ENCODE data around the gene IGF2BP3.
"Not testable (repeated sequence)": the region's sequence is repeated elsewhere in the genome, so short reads cannot be mapped to it uniquely, and the experiment has no call there.

Gene IGF2BP3

DNA sequence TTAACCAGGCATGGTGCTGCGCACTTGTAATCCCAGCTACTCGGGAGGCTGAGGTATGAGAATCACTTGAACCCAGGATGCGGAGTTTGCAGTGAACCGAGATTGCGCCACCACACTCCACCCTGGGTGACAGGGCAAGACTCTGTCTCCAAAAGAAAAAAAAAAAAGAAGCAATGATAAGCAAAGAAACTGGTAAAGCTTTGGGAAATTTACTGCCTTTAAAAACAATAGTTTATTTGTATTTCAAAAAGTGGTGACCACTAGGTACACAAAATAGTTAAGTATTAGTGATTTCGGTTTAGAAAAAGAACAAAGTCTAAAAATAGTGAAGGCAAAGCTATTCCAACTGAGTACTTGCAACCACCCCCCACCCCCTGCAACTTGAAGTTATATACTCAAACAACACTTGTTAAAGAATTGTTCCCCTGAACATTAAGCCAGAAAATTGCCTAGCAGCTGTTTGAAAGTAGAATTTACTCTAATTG, 133.4 kb downstream of the IGF2BP3 start:
- no peak for DNase-seq

DNA sequence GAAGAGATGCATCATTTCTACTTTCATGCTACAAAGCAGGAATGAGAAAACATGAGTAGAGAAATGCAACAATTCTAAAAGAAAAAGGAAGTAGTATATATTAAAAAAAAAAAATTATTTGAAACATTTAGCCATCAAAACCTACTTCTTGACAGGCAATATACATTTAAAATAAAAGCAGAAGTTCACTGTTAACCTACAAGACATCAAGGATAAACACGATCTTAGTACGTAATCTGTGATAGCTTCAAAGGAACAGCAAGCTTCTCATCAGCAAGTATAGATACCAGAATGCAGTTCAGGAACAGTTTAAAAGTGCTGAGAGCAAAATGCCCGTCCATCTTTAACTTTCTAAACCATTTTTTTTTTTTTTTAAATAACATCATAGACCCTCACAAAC, 134.2 kb downstream of the IGF2BP3 start:
- no peak for DNase-seq

DNA sequence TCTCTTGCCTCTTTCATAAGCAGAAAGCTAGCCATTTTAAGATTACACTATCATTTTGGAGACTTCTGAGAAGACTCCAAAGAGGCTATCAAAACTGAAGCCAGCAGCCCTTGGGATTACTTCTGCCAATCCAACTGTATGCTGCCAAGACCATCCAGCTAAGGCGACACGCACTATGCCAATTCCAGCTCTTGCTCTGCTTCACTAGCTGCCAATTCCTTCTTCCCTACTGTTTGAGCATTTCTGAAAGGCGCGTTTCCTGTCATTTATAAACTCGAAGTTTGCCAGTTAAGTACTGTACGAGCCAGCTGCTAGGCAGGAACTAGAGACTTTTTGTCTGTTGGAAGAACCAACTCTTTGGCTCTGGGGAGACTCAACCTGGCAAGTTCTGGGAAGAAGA, 134.7 kb downstream of the IGF2BP3 start:
- no peak for DNase-seq

DNA sequence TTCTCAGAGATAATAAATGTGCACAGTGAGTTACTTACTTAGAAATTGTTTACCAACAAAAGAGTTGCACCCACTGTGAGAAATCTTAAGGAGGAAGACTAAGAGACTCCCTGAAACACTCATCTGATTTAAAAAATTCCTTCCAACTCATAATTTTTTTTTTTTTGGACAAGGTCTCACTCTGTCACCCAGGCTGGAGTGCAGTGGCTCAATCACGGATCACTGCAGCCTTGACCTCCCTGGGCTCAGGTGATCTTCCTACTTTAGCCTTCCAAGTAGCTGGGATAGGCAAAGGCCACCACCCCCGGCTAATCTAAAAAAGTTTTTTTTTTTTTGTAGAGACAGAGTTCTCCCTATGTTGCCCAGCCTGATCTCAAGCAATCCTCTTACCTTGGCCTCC, 135.2 kb downstream of the IGF2BP3 start:
- DNase-seq = no peak

DNA sequence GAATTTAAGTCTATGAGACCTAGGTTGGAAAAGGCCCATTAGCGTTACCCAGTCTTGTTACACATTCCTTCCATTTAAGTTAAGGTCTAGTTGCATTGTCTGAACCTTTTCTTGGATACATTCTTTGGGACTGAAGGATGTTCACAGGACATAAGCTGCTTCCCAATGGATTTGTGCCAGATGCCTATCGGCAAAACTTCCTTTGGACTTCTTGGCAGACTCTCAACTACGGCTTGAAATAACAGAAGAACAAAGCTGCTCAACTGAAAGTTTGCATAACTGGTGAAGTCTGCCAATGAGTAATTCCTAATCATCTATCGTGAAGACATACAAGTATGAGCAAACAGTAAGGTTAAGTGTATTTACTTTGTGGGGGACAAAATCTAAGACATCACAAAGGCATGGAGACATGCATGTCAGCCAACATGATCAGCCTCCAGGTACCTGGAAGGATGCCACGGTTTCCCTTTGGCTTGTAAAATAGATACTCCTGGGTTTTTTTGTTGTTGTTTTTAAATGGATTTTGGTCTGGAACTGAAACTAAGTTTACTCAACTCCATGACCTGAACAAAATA, 135.7 kb downstream of the IGF2BP3 start:
- no peak for DNase-seq

DNA sequence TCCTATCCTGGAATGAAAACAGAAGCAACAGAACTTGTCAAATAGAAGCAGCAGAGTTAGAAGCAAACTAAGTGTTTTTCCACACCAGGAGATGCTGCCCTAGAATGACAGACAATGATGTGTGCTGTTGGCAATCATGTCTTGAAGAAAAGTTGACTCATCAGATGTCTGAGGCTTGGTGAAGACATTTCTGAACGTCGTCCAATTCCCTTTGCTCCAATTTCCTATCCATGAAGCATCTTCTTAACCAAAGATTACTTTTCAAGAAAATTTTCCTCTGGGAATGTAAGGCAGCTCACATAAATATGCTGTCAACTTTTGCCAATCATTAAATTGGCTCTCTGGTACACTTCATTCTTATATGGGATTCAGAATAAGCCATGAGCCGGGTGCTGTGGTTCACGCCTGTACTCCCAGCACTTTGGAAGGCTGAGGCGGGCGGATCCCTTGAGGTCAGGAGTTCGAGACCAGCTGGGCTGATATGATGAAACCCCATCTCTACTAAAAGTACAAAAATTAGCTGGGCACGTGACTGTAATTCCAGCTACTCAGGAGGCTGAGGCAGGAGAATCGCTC, 136.5 kb downstream of the IGF2BP3 start:
- DNase-seq = no peak

DNA sequence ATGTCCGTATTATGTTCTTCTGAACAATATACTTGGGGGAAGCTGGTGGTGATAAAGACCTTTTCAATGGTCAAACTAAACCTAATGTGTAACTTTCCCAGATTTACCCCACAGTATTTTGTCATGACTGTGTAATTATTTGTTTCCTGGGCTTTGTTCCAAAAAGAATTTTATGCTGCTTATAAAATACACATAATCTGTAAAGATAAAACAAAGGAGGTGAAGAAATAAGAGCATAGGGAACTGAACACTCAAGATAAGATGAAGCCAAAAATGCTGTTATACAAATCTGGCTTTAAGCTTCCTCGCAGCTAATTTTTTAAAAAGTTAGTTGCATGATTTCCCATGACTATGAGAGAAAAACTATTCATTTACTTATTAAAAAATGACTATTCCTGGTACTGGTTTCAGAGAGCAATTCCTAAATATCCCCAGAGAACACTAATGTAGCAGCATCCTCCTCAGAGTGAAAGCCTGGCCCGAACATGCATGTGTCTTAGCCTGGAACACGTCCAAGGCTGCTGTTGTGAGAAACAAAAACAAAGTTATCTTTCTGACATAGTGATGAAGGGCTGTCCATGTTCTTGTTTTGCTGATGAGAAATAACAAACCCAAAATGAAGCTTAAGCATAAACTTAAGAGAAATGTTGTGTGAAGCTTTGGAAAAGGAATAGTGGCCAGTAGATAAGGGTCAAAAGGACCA, 137.2 kb downstream of the IGF2BP3 start:
- DNase-seq = no peak

DNA sequence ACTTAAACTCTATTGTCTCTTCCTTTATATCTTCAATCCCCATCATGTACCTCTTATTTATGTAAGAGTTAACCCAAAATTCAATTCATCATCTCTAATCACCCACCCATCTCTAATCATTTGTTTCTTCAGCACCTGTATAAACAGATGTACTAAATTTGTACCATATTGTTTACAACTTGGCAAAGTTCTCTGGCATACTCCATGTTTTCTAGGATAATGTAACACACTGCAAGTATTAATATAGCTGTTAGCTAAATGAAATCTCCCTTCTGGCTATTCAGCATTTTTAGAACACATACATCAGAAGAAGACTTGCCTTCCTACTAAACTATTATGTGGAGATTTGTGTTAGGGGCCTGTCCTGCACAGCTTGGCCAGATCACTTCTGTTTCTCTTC, 138.1 kb downstream of the IGF2BP3 start:
- DNase-seq = no peak

DNA sequence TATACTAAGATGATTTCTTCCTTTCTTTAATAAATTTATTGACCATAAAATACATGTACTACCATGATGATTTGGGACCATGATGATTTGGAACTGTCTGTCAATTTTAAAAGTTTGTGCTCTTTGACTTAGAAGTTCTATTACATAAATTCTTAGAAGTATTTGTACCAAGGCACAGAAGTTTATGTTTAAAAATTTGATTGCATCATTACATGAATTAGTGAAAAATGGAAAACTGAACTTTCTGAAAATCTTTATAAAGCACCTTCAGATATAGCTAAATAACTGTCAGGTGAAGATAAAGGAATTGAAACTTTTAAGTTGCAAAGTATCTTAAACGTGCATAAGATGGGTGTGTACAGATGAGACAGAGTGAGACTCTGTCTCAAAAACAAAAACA, 139.2 kb downstream of the IGF2BP3 start:
- DNase-seq = no peak

DNA sequence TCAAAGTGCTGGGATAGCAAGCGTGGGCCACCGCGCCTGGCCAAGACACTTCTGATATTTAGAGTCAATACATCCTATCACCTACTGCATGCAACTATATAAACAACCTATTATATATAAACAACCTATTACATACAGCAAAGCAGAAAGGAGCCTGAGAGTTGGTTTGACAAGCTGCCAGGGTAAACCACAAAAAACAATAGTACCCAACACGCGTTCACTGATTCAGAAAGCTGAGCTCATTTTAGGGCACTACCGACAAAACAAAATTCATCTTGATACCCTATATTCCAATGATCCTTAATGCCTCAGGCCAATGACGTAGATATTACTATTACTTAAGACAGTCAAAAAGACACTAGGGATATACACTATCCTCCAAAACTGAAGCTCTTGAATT, 154.9 kb downstream of the IGF2BP3 start:
- DNase-seq = no peak

DNA sequence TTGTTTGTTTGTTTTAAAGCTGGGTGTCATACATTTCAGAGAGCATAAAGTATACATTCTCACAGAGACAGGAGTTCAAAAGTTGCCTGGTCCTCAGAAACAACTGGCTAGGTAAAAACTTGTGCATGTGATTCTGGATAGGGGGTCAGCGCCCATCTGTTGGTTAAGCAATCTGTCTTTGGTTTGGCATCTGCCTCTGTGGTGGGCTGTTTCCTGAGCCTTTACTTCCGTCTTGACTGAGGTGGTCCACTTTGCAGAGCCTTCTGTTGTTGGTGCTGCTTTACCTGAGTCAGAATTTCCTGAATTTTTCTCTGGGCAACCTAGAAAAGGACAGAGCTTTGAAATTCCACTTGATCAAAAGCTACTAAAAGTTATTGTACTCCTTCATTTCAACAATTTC, 158.2 kb downstream of the IGF2BP3 start:
- not testable (repeated sequence) for DNase-seq

DNA sequence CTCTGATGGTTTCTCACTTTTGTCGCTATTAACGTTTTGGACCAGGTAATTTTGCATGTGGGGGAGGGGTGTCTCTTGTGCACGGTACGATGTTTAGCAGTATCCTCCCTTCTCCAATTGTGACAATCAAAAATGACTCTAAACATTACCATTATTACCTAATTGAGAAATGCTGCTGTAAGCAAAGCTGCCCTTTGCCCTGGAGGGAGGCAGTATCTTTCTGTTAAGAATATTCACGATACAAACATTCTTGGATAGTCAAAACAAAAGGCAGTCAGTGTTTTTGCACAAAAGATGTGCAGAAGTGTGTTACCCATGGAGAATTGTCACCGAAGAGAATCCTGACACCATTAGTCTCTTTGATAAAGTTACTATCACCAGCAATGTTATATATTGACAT, 161.5 kb downstream of the IGF2BP3 start:
- DNase-seq = no peak

DNA sequence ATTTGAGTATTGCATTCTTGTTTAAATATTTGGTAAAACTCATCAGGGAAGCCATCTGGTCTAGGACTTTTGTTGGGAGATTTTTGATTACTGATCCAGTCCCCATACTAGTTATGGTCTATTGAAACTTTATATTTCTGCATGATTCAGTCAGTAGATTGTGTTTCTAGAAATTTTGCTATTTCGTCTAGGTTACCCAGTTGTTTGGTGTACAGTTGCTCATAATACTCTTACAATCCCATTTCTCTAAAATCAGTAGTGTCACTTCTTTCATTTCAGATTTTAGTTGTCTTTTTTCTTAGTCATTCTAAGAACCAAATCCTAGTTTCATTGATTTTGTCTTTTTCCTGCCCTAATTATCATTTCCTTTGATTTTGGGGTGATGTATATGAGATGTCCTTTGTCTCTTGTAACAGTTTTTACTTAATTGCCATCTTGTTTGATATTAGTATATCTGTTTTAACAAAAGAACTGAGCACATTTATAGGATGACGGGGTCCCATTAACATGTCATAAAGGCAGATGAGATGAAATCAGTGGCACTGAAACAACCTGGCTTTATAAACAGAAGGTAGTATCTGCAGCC, 163.3 kb downstream of the IGF2BP3 start:
- DNase-seq = no peak

DNA sequence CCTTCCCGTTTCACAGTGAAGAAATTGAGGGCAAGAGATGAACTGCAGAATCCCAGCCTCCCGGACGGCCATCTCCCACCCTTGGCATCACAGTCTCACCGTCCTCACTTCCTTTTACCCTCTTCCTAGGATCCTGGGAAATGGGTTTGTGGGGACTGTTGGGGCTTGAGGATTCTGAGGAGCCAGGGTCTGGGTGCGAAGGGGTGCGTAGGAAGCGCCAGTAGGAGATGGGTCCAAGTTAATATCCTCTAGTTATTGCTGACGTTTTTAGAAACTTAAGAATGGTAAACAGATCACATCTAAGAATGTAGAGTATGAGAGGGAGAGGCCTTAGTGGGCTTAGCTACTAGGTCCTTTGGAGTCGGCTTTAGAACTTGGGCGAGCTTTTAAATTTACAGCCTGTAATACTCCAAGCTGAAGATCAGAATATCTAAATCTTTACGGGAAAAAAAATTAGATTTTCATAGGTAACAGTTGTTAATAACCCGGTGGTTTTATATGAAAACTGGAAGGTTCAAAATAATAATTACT, 170.5 kb downstream of the IGF2BP3 start:
- no peak for DNase-seq

DNA sequence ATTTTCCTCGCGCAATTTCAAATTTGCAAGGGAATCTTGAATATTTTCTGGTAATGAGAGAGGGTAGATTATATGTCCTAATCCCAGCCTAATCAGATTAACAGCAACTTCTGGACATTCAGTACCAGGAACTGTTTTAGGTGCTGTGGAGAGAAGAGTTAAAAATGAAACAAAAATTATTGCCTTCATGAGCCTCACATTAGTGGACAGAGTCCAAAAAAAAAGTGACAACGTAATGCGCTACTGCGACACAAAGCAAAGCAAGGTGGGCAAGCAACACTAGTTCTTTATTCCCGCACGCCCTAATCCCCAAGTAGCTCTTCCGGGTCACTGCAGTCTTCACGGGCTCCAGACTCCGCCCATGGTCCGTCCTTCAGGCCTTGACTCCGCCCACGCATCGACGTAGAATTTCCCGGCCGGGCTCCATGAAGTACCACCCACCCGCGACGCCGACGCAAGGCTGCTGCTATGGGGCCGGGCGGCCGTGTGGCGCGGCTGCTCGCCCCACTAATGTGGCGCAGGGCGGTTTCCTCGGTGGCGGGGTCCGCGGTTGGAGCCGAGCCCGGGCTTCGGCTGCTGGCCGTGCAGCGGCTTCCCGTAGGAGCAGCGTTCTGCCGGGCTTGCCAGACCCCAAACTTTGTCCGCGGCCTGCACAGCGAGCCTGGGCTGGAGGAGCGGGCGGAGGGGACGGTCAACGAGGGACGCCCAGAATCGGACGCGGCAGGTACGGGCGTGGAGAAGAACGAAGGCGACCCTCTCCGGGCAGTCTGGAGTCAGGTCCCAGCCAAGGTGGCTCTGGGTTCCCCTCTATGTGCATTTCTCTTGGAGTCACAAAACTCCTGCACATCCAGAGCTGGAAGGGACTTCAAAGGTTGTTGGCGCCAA, 171.2 kb downstream of the IGF2BP3 start, which contains the start of gene MALSU1:
Gene MALSU1, plus strand, starts transcription at position 455 of the 885 bp plus-strand sequence. Its CDS starts 14 bp downstream, at position 469.
- DNase-seq = peak; percentile 97

DNA sequence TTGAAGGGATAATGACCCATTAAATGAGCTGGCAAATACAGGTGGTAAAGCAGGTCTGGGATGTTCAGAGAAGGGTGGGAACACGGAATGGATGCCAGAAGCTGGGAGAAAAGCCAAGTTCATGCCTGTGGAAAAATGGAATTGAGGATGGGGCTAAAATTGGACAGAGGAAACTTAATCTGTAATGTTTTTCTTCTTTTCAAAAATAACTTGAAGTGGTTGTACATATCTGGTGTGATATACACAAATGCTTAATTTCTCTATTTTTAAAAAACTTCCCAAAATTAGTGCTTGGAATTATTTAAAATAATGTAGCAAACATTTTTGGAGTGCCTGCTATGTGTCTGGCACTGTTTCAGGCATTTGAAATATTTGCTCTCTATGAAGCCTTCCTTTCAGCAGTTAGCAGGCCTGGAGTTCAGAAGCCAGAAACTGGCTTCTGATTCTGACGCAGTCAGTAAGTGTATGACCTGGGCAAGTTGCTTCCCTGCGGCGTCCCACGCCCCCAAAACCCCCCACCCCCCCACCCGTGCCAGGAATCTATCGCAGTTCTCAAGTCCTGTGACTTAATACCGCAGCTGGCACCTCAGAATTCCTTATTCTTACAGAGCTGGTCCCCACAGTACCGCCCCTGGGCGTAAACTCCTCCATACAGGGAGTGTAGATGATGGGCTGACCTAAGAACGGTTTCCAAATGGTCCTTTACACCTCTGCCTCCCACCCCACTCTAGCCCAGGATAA, 172.0 kb downstream of the IGF2BP3 start:
- DNase-seq = no peak

DNA sequence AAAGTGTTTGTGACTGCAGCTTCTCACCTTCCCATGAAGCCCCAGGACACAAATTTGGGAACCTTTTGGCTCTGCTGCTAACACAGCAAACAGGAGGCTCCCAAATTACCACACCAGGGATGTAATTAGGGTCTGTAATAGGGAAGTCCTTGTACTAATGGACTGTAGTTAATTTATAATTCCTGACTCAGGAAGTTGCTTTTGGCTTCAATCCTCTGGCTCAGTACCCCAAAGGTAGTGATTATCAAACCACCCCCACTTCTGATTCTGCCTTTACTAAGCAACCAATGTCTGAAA, 174.9 kb downstream of the IGF2BP3 start:
- DNase-seq = no peak

DNA sequence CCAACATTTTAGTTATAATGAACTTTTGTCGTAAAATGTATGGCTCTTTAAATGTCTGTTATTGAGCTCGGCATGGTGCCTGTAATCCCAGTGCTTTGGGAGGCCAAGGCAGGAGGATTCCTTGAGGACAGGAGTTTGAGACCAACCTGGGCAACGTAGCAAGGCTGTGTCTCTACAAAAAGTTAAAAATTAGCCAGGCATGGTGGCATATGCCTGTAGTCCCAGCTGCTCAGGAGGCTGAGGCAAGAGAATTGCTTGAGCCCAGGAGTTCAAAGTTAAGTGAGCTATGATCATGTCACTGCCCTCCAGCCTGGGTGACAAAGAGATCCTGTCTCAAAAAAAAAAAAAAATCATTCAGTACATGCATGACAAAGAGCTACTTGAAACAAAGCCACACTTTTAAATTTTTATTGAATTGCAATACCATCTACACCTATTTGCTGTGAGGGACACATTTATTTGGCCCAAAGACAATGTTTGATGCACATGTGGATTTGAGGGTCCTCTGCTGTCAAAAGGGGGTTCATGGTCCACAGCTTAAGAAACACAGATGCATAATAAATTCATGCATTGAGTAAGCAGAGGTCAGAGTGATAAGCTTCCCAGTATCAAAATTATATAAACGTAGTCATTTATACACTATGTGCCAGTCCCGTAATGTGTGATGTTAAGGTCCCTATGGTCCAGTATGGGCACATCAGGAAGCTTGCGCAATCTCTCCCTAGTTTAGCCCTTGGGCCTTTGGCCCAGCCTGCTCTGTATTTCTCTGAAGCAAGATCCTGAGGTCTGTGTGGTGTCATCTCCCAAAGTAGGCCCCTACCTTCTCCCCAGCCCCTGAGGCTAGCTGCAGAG, 175.5 kb downstream of the IGF2BP3 start:
- DNase-seq = no peak

DNA sequence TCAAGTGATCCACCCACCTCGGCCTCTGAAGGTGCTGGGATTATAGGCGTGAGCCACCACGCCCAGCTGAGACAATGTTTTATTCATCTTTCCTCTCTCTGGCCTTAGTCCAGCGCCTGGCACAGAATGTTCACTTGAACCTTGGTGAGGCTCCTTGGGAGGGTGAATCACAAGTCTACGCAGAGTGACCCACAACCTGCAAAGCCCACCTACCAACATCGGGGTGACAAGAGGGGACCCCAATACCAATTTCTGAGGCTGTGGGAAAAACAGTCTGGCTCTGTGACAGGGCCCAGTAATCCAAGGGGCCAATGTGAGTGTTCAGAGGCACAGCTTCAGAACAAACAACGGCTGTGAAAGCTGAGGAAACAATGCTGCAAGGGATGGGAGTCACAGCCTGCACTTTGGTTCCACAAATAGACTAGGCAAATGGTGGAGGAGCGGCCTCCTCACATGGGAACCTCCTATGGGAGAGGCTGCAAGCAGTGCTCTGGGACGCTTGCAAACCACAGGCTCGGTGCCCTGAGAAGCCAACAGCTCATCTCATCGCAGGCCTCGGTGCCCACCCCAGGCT, 176.7 kb downstream of the IGF2BP3 start:
- no peak for DNase-seq

DNA sequence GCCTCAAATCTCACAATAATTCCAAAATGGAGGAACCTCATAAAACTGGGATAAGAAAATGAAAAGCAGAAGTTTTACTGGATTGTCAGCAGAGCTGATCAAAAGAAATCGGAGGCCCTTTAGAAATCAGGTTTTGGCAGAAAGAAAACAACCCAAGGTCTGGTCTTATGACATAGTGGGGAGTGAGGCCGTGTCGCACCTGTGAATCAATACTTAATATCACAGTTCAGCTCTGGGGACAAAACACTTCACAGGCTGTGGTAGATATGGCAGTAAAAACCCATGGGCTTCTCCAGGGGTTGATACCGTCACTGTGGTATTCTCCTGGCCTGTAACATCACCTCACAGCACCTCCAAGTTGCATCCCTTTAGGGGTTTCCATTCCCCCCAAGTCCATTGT, 177.7 kb downstream of the IGF2BP3 start:
- DNase-seq = no peak

Data from activated T-cell treated with anti-CD3 and anti-CD28 coated beads for 4 hours (primary cell).